Measurements from ENCODE around the gene TMEM95. TPM values are rescaled to one million over a fixed set of nuclear protein-coding genes. Genes with fewer than 3 reads are reported as not detected.

TMEM95 gene
- total RNA-seq, 1 donor from 2014 or later: not detected

GRCh38 chr17:7346761-7347614 is 8.0 kb upstream of the TMEM95 start:
- no peaks in the 10 kb centered on the region for H3K27me3 ChIP-seq
- intact Hi-C loops (cut with DNase I): no loop called here
- no peak overlapping the region for H3K4me3 ChIP-seq
- no peak for TF ChIP-seq CTCF (IDR thresholded peaks at IDR 0.05)
- DNase-seq (ENCODE audit: low spot score in 2 of 2): no peak
- H3K36me3 ChIP-seq: no peaks in the 10 kb centered on the region
- peaks cover 0 to 10% of the 10 kb centered on the region in 2 donors for H3K4me1 ChIP-seq
- no peak overlapping the region for H3K27ac ChIP-seq
- H3K9me3 ChIP-seq: no peaks in the 10 kb centered on the region

- Histone ChIP-seq H3K4me1 (peaks cover 4 to 13% of the 10 kb centered on the region in 2 donors), H3K36me3 (no peaks in the 10 kb centered on the region), H3K4me3 (no peak overlapping the region), H3K27ac (no peak overlapping the region), H3K9me3 (no peaks in the 10 kb centered on the region), H3K27me3 (no peaks in the 10 kb centered on the region)
- no peak for TF ChIP-seq CTCF (IDR thresholded peaks at IDR 0.05)
- no peak for DNase-seq (ENCODE audit: low spot score in 2 of 2)
- intact Hi-C loops (cut with DNase I): no loop called here
Measured at GRCh38 chr17:7347630-7348477, 7.1 kb upstream of the TMEM95 start.

- no peaks in the 10 kb centered on the region for H3K36me3 ChIP-seq
- no peak overlapping the region for H3K4me3 ChIP-seq
- H3K27ac ChIP-seq: no peak overlapping the region
- no peaks in the 10 kb centered on the region for H3K9me3 ChIP-seq
- no peak for TF ChIP-seq CTCF (IDR thresholded peaks at IDR 0.05)
- peaks cover 11 to 21% of the 10 kb centered on the region in 2 donors for H3K4me1 ChIP-seq
- no peak for DNase-seq (ENCODE audit: low spot score in 2 of 2)
- intact Hi-C loops (cut with DNase I): no loop called here
- no peaks in the 10 kb centered on the region for H3K27me3 ChIP-seq
Measured at GRCh38 chr17:7348478-7349242, 6.3 kb upstream of the TMEM95 start.

- peak in 2 of 3 experiments; percentile 57 to 59 for TF ChIP-seq CTCF (IDR thresholded peaks at IDR 0.05)
- H3K4me1 ChIP-seq: peaks cover 11 to 36% of the 10 kb centered on the region in 2 donors
- peak within 1 kb of the TSS; percentile 71 to 98 for H3K4me3 ChIP-seq
- peak within 1 kb of the TSS; percentile 96 to 100 for H3K27ac ChIP-seq
- H3K27me3 ChIP-seq: no peaks in the 10 kb centered on the region
- H3K36me3 ChIP-seq: no peaks in the 10 kb centered on the region
- no peaks in the 10 kb centered on the region for H3K9me3 ChIP-seq
- intact Hi-C loops (cut with DNase I): loop anchor here (1.0 to 5.0 kb wide), 10 partner anchors 43 to 490 kb away; partner anchors contain the start of genes FXR2, GABARAP, POLR2A and SENP3
- peak; percentile 69 to 97 for DNase-seq (ENCODE audit: low spot score in 2 of 2)
Measured at GRCh38 chr17:7351665-7352502, 3.1 kb upstream of the TMEM95 start, which contains the start of gene KCTD11. Gene KCTD11 (plus strand): TSS chr17:7352162.
